Gastroesophageal sphincter (tissue), 4 donors: ENCODE results near the gene PLCG1. TPM values are rescaled to one million over a fixed set of nuclear protein-coding genes. Genes with fewer than 3 reads are reported as not detected.

Experiments
- ATAC-seq: fragments of 150-250 bp; one replicate; pipeline ENCODE4 v1.9.1; 2016; ENCODE audit warnings: mild to moderate bottlenecking, moderate library complexity
- H3K27ac ChIP-seq, 4 donors: fragments of 200-600 bp; sonication (generic) in 3 of 4; 1 replicate in 3 of 4; 2 replicates in 1 of 4; pipeline ENCODE4 v1.5.1; 2016 to 2019
- H3K27me3 ChIP-seq: fragments of 200-600 bp; sonication (generic); one replicate; pipeline ENCODE4 v1.5.1; 2019
- H3K36me3 ChIP-seq, 2 donors: fragments of 200-600 bp; sonication (generic); one replicate each; pipeline ENCODE4 v1.5.1; 2019; ENCODE audit warnings: control low read depth in 1 of 2
- H3K4me1 ChIP-seq, 3 donors: fragments of 200-600 bp; sonication (generic); 1 replicate in 2 of 3; 2 replicates in 1 of 3; pipeline ENCODE4 v1.5.1; 2016 to 2019; ENCODE audit warnings: control low read depth in 2 of 3
- H3K4me3 ChIP-seq, 2 donors: fragments of 200-600 bp; sonication (generic); one replicate each; pipeline ENCODE4 v1.5.1; 2019; ENCODE audit warnings: mild to moderate bottlenecking in 1 of 2, moderate library complexity in 1 of 2
- H3K9me3 ChIP-seq, 3 donors: fragments of 200-600 bp; sonication (generic); one replicate each; pipeline ENCODE4 v1.5.1; 2017 to 2019; ENCODE audit warnings: control low read depth in 2 of 3
- EP300 ChIP-seq: sonication (generic); formaldehyde crosslinking; IDR thresholded peaks from one replicate; pipeline ENCODE4 v1.6.1; 2017; ENCODE audit warnings: antibody characterized with exemption, mild to moderate bottlenecking
- POLR2A ChIP-seq, 2 donors: fragments of 450-650 bp; IDR thresholded peaks; one replicate each; pipeline ENCODE4 v1.6.1; 2017; ENCODE audit warnings: antibody characterized with exemption in 2 of 2, mild to moderate bottlenecking in 2 of 2, moderate library complexity in 1 of 2
- POLR2AphosphoS5 ChIP-seq: sonication (generic); formaldehyde crosslinking; IDR thresholded peaks from one replicate; pipeline ENCODE4 v1.6.1; 2017; ENCODE audit warnings: antibody characterized with exemption
- WGBS, 2 donors: methylation state at CpG; one replicate each; pipeline ENCODE4 v1.1.5; 2018; ENCODE audit warnings: low coverage in 1 of 2; 5-methylcytosine and 5-hydroxymethylcytosine counted together
- total RNA-seq, 4 donors: library from RNA; depleted of rRNA; stranded (reverse); fragments of >200 nt; gene quantifications; one replicate each; pipeline ENCODE4 v1.1.0, GENCODE V29; 2016
- TF ChIP-seq, protein P1 (sequence below), 4 experiments: fragments of 200-600 bp in 2 of 4; fragments of 450-650 bp in 2 of 4; sonication (generic) in 1 of 4; IDR thresholded peaks; one replicate each; pipeline ENCODE4 v1.5.1; 2017 to 2019; ENCODE audit warnings: antibody characterized with exemption in 4 of 4, mild to moderate bottlenecking in 2 of 4, moderate library complexity in 2 of 4

PLCG1 gene
- total RNA-seq, 4 donors from 2014 or later: 42.3 to 173 (median 94.7) TPM

DNA sequence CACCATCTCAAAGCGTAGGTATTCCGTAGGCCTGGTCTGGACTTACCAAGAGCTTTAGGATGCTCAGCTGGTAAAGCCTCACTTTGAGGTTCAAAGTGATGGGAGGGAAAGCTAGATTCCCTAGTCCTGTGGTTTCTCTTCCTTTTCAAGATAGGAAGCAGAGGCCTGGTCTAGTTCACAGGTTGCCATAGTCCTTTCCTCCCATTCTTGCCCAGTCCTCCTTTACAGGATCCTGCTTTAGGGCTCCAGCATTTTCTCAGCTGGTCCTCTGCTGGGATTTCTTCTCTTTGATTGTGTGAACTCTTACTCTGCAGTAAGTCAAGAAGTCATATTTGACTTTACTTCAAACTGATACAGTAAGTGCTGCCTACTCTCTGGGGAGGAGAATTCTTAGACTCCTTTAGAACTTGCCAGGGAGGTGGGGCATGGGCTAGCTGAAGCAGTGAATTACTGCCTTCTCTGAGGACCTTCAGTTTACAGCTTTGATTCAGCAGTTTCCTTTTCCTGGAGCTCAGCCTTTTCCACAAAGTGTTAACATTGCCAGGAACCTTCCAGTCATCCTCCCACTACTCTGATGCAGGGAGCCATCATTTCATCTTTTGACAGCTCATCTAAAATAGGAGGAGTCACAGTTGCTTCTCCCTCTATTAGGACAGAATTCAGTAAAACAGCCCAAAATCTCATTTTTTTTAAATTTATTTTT is 42.8 kb upstream of the PLCG1 start:
- Histone ChIP-seq H3K4me3 (no peak overlapping the region), H3K4me1 (peaks cover 0 to 5% (median 0%) of the 10 kb centered on the region in 3 donors), H3K9me3 (no peaks in the 10 kb centered on the region), H3K36me3 (peaks cover 0 to 80% of the 10 kb centered on the region in 2 donors), H3K27me3 (no peaks in the 10 kb centered on the region), H3K27ac (no peak overlapping the region)
- no peak for ATAC-seq
- WGBS, 2 donors: 60% methylated on average over 1 of the region's 2 CpGs; no CpG with 5 or more reads in 1 of the 2 donors
- TF ChIP-seq POLR2AphosphoS5 (no peak), EP300 (no peak)
- TF ChIP-seq, protein P1, sequence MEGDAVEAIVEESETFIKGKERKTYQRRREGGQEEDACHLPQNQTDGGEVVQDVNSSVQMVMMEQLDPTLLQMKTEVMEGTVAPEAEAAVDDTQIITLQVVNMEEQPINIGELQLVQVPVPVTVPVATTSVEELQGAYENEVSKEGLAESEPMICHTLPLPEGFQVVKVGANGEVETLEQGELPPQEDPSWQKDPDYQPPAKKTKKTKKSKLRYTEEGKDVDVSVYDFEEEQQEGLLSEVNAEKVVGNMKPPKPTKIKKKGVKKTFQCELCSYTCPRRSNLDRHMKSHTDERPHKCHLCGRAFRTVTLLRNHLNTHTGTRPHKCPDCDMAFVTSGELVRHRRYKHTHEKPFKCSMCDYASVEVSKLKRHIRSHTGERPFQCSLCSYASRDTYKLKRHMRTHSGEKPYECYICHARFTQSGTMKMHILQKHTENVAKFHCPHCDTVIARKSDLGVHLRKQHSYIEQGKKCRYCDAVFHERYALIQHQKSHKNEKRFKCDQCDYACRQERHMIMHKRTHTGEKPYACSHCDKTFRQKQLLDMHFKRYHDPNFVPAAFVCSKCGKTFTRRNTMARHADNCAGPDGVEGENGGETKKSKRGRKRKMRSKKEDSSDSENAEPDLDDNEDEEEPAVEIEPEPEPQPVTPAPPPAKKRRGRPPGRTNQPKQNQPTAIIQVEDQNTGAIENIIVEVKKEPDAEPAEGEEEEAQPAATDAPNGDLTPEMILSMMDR (IDR thresholded peaks at IDR 0.05): no peak

DNA sequence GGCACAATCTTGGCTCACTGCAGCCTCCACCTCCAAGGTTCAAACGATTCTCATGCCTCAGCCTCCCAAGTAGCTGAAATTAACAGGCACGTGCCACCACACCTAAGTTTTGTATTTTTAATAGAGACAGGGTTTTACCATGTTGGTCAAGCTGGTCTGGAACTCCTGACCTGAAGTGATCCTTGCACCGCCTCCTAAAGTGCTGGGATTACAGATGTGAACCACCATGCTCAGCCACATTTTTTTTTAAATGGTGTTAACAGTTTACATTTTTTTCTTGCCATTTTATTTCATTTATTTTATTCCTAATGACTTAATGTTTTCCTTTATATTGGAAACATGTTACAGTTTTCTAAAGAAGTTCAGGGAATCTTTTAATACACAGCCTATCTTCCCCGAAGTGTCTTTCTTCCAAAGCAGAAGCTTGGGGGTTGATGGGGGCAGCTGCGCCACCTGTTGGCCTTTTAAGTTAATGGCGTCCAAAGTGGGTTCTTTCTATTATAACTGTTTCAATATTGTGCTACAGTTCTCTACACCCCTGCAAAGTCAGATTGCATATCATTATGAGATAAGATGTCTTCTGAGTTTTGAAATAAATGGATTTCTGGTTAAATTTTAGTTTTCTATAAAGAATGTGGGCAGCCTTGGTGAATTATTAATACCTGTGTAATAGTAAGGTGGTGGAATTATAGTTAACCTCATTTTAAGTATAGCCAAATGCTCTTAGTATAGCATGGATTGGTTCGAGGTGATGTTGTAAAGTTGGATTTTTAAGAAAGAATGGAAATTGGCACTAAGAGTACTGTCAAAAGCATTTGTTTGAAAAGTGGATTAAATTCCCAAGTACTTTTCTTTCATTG is 42.0 kb upstream of the PLCG1 start:
- Histone ChIP-seq H3K4me1 (peaks cover 0 to 5% (median 0%) of the 10 kb centered on the region in 3 donors), H3K27ac (no peak overlapping the region), H3K4me3 (no peak overlapping the region), H3K27me3 (no peaks in the 10 kb centered on the region), H3K36me3 (peaks cover 3 to 82% of the 10 kb centered on the region in 2 donors), H3K9me3 (no peaks in the 10 kb centered on the region)
- WGBS, 2 donors: 36 to 39% methylated on average over 5 to 7 of the region's 7 CpGs
- TF ChIP-seq EP300: no peak
- TF ChIP-seq, protein P1 (IDR thresholded peaks at IDR 0.05): peak; percentile 74 to 90 (median 80)
- peak; percentile 8 for TF ChIP-seq POLR2AphosphoS5
- no peak for TF ChIP-seq POLR2A (IDR thresholded peaks at IDR 0.05)
- peak; percentile 56 for ATAC-seq

DNA sequence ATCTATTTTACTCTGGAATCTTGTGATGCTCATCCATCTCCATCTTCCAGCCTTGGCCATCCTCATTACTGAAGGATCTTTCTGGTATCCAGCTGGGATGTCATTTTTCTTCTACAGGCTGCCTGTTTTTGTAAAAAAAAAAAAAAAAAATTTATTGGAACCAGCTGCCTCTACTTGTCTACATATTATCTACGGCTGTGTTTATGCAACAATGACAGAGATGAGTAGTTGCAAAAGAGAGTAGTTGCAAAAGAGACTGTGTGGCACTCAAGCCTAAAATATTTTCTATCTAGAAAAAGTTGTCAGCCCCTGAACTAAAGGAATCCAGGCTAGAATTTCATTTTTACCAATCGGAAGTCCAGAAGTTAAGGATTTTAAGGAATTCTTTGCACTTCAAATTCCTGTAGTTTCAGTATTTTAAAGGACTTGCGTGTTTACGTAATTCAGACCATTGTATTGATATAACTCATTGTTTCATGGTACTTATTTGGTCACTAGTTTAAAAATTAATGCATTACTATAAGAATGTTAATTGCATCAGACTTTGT is 38.6 kb upstream of the PLCG1 start:
- H3K36me3 ChIP-seq: peaks cover 13 to 94% of the 10 kb centered on the region in 2 donors
- H3K27me3 ChIP-seq: no peaks in the 10 kb centered on the region
- peak; percentile 84 for ATAC-seq
- no peaks in the 10 kb centered on the region for H3K9me3 ChIP-seq
- H3K27ac ChIP-seq: no peak overlapping the region
- no peak for TF ChIP-seq POLR2A (IDR thresholded peaks at IDR 0.05)
- peak; percentile 45 for TF ChIP-seq POLR2AphosphoS5
- 56 to 73% methylated on average over 4 of the region's 4 CpGs for WGBS, 2 donors
- no peak overlapping the region for H3K4me3 ChIP-seq
- peaks cover 0 to 5% (median 0%) of the 10 kb centered on the region in 3 donors for H3K4me1 ChIP-seq

GRCh38 chr20:41100001-41100480 is 37.3 kb upstream of the PLCG1 start:
- WGBS, 2 donors: 82 to 88% methylated on average over 5 to 9 of the region's 9 CpGs
- Histone ChIP-seq H3K4me1 (peaks cover 0 to 5% (median 0%) of the 10 kb centered on the region in 3 donors), H3K4me3 (no peak overlapping the region), H3K27me3 (no peaks in the 10 kb centered on the region), H3K9me3 (no peaks in the 10 kb centered on the region), H3K36me3 (peaks cover 13 to 94% of the 10 kb centered on the region in 2 donors), H3K27ac (no peak overlapping the region)
- no peak for TF ChIP-seq POLR2A (IDR thresholded peaks at IDR 0.05)
- TF ChIP-seq, protein P1 (IDR thresholded peaks at IDR 0.05): no peak
- no peak for TF ChIP-seq POLR2AphosphoS5
- no peak for TF ChIP-seq EP300
- no peak for ATAC-seq

DNA sequence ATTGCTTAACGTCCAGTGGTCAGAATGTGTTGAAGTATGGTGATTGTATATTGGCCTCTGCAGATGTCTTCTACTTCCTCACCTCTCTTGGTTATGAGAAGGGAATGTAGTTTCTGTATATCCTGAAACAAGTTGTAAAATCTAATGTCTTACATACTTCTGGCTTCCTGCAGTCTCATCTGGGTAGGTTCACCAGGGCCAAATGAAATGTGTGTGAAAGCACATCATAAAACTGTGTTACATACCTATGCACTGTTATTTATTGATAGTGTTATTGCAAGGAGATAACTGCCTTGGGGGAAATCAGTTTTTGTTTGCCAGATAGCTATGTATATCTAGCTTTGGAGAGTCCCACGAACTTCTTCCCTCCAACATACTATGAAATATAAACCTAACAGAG is 35.7 kb upstream of the PLCG1 start:
- no peak overlapping the region for H3K27ac ChIP-seq
- no peak for ATAC-seq
- H3K4me1 ChIP-seq: peaks cover 0 to 5% (median 0%) of the 10 kb centered on the region in 3 donors
- no peaks in the 10 kb centered on the region for H3K9me3 ChIP-seq
- TF ChIP-seq POLR2AphosphoS5 (no peak), EP300 (no peak), POLR2A (IDR thresholded peaks at IDR 0.05) (no peak)
- TF ChIP-seq, protein P1 (IDR thresholded peaks at IDR 0.05): no peak
- peaks cover 13 to 100% of the 10 kb centered on the region in 2 donors for H3K36me3 ChIP-seq
- 73 to 83% methylated on average over 2 of the region's 2 CpGs for WGBS, 2 donors
- no peak overlapping the region for H3K4me3 ChIP-seq
- no peaks in the 10 kb centered on the region for H3K27me3 ChIP-seq
